CD4-positive, alpha-beta T cell (primary cell): ENCODE measurements around the gene ABHD16B. TPM values are rescaled to one million over a fixed set of nuclear protein-coding genes. Genes with fewer than 3 reads are reported as not detected.

Experiments
- ATAC-seq: fragments of 200-7000 bp; cut with Tn5 transposase; one replicate; pipeline ENCODE4 v1.10.0; 2022; ENCODE audit warnings: mild to moderate bottlenecking; ENCODE audit not compliant: poor library complexity
- CTCF ChIA-PET: fragments of 350-600 bp; sonication (Branson Sonifier 250); formaldehyde crosslinking; loops from one replicate; lab custom pipeline; 2021; ENCODE audit warnings: antibody characterized with exemption, inconsistent platforms; lab: Charles Lee
- POLR2A ChIA-PET: fragments of 350-600 bp; sonication (Branson Sonifier 250); formaldehyde crosslinking; loops from one replicate; lab custom pipeline; 2021; ENCODE audit warnings: antibody characterized with exemption, inconsistent platforms; lab: Charles Lee
- DNase-seq, 14 experiments: peaks; one replicate each; pipeline ENCODE4 v3.0.0-alpha.2; 2013 to 2020; ENCODE audit warnings: mixed read lengths in 2 of 14
- H3K27ac ChIP-seq, 2 donors: one replicate each; pipeline versions ENCODE4 v1.5.1 to v1.7.0; 2013; ENCODE audit warnings: low read length in 2 of 2, low read depth in 1 of 2, mild to moderate bottlenecking in 1 of 2
- H3K27me3 ChIP-seq, 2 experiments: 1 replicate in 1 of 2; 2 replicates in 1 of 2; pipeline versions ENCODE4 v1.6.1 to v1.7.0; 2013; ENCODE audit warnings: low read length in 2 of 2, control low read depth in 1 of 2, mild to moderate bottlenecking in 1 of 2, moderate library complexity in 1 of 2; ENCODE audit not compliant: insufficient read depth in 2 of 2, control insufficient read depth in 1 of 2
- H3K36me3 ChIP-seq: one replicate; pipeline ENCODE4 v1.6.1; 2013; ENCODE audit warnings: low read length, control low read depth; ENCODE audit not compliant: insufficient read depth
- H3K4me1 ChIP-seq: one replicate; pipeline ENCODE4 v1.6.1; 2013; ENCODE audit warnings: low read length, control low read depth; ENCODE audit not compliant: insufficient read depth
- H3K4me3 ChIP-seq: one replicate; pipeline ENCODE4 v1.5.1; 2013; ENCODE audit warnings: mild to moderate bottlenecking, low read length, moderate library complexity
- H3K9me3 ChIP-seq, 2 experiments: 1 replicate in 1 of 2; 2 replicates in 1 of 2; pipeline versions ENCODE4 v1.6.1 to v1.7.0; 2013; ENCODE audit warnings: low read length in 2 of 2, mild to moderate bottlenecking in 2 of 2, control low read depth in 1 of 2, moderate library complexity in 1 of 2; ENCODE audit not compliant: control insufficient read depth in 1 of 2, insufficient read depth in 1 of 2
- H3K27ac Mint-ChIP-seq: one replicate; pipeline ENCODE4 v1.8.0; 2020; ENCODE audit warnings: mixed read lengths
- H3K27me3 Mint-ChIP-seq: one replicate; pipeline ENCODE4 v1.8.0; 2021; ENCODE audit warnings: mixed read lengths
- H3K36me3 Mint-ChIP-seq: one replicate; pipeline ENCODE4 v1.8.0; 2021; ENCODE audit warnings: low read depth, mixed read lengths
- H3K4me1 Mint-ChIP-seq: one replicate; pipeline ENCODE4 v1.8.0; 2021; ENCODE audit warnings: low read depth, mixed read lengths
- H3K4me3 Mint-ChIP-seq: one replicate; pipeline ENCODE4 v1.8.0; 2020; ENCODE audit warnings: mild to moderate bottlenecking, mixed read lengths
- H3K9me3 Mint-ChIP-seq: one replicate; pipeline ENCODE4 v1.8.0; 2020; ENCODE audit warnings: mixed read lengths
- intact Hi-C, 2 experiments: fragments of 100-400 bp; cut with DNase I in 1 of 2; cut with micrococcal nuclease in 1 of 2; formaldehyde crosslinking; loops; one replicate each; pipeline versions ENCODE4 v1.15.1 to v1.9.0; 2023 to 2025; cut with DNase I, micrococcal nuclease
- total RNA-seq, 174 experiments: library from RNA in 2 of 174; stranded (reverse) in 2 of 174; gene quantifications; one replicate each; pipeline ENCODE4 v1.2.3 and lab custom pipeline; 2021 to 2026
- TF ChIP-seq, protein P1 (sequence below): fragments of 200-600 bp; IDR thresholded peaks from one replicate; pipeline ENCODE4 v1.8.0; 2022; ENCODE audit warnings: antibody characterized with exemption, mild to moderate bottlenecking

Gene ABHD16B
- total RNA-seq, 2 experiments from 2014 or later = not detected

DNA sequence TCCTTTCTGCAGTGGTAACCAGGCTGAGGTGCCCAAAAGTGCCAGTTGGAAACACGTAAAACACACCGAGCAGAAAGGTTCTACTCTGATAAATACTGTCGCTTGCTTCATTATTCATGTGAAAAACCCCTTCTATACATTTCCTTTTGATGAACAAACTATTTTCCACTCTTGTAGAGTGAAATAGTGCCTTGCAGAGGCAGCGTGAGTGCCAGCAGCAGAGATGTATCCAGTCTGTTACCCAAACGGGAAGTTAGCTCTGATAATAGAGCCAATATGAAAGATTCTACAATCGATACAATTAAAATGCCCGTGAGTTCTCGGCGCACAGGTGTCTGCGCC lies 31.7 kb upstream of the ABHD16B start:
- Mint-ChIP-seq H3K27ac (no peak overlapping the region), H3K27me3 (peaks cover 56% of the 10 kb centered on the region)
- intact Hi-C loops = no loop called here

DNA sequence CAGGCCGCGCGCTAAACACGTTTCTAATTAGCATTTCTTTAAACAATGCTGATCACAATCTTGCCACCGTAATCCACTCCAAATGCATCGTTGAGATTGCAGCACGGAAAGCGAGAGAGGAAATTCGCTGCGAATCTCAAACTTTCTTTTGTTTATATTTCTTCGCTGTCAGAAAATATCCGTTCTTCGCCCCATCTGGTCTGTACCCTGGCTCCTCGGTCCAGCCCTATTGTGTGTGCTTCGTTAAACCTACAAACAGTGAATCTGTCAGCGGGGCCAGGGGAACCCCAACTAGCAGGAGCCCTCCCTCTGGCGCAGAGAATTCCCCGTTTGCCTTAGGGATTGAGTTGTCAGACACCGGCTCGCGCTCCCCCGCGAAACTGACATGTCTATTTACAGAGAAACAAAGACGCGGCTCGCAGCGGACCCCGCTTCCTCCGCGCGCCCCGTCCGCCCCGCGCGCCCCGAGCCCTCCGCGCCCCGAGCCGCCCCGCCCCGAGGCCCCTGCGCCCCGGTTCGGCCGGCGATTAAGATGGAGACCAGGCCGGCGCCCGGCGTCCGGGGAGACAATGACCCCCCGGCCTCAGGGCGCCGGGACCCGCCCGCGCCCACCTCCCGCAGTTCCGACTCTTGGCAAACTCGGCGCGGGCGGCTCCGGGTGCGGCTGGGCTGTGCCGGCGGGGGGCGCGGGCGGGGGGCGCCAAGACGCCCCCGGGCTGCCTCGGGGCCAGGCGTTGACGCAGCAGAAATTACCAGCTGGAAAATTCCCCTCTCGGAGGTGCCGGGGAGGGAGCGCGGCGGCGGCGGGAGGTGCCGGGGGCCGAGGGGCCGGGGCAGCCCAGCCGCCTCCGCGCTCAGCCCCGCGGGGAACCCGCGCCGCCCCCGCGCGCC lies 31.1 kb upstream of the ABHD16B start:
- Mint-ChIP-seq H3K4me1 (peaks cover 10% of the 10 kb centered on the region), H3K36me3 (no peaks in the 10 kb centered on the region), H3K27me3 (peaks cover 56% of the 10 kb centered on the region), H3K4me3 (peak overlapping the region; percentile 90), H3K27ac (no peak overlapping the region), H3K9me3 (no peaks in the 10 kb centered on the region)
- POLR2A ChIA-PET = no interaction called here
- Histone ChIP-seq H3K4me1 (peaks cover 15% of the 10 kb centered on the region), H3K27me3 (peaks cover 41 to 42% of the 10 kb centered on the region in 2 experiments), H3K27ac (no peak overlapping the region), H3K4me3 (peak overlapping the region; percentile 37), H3K9me3 (no peaks in the 10 kb centered on the region), H3K36me3 (no peaks in the 10 kb centered on the region)
- DNase-seq (peak in 1 of 14 experiments; percentile 35), ATAC-seq (no peak)
- TF ChIP-seq, protein P1, sequence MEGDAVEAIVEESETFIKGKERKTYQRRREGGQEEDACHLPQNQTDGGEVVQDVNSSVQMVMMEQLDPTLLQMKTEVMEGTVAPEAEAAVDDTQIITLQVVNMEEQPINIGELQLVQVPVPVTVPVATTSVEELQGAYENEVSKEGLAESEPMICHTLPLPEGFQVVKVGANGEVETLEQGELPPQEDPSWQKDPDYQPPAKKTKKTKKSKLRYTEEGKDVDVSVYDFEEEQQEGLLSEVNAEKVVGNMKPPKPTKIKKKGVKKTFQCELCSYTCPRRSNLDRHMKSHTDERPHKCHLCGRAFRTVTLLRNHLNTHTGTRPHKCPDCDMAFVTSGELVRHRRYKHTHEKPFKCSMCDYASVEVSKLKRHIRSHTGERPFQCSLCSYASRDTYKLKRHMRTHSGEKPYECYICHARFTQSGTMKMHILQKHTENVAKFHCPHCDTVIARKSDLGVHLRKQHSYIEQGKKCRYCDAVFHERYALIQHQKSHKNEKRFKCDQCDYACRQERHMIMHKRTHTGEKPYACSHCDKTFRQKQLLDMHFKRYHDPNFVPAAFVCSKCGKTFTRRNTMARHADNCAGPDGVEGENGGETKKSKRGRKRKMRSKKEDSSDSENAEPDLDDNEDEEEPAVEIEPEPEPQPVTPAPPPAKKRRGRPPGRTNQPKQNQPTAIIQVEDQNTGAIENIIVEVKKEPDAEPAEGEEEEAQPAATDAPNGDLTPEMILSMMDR = no peak
- intact Hi-C loops = no loop called here
- CTCF ChIA-PET = no interaction called here

More for the DNA sequence above, 31.7 kb upstream of the ABHD16B start:
- peak; percentile 41 for ATAC-seq
- Mint-ChIP-seq H3K36me3 (no peaks in the 10 kb centered on the region), H3K4me1 (peaks cover 10% of the 10 kb centered on the region), H3K4me3 (peak overlapping the region; percentile 90), H3K9me3 (no peaks in the 10 kb centered on the region)
- H3K27me3 ChIP-seq = peaks cover 41 to 42% of the 10 kb centered on the region in 2 experiments
- DNase-seq = peak in 1 of 14 experiments; percentile 27
- peak overlapping the region; percentile 37 for H3K4me3 ChIP-seq
- POLR2A ChIA-PET = no interaction called here
- H3K9me3 ChIP-seq = no peaks in the 10 kb centered on the region
- peaks cover 15% of the 10 kb centered on the region for H3K4me1 ChIP-seq
- H3K36me3 ChIP-seq = no peaks in the 10 kb centered on the region
- H3K27ac ChIP-seq = no peak overlapping the region
- CTCF ChIA-PET = no interaction called here
- TF ChIP-seq, protein P1 = no peak

DNA sequence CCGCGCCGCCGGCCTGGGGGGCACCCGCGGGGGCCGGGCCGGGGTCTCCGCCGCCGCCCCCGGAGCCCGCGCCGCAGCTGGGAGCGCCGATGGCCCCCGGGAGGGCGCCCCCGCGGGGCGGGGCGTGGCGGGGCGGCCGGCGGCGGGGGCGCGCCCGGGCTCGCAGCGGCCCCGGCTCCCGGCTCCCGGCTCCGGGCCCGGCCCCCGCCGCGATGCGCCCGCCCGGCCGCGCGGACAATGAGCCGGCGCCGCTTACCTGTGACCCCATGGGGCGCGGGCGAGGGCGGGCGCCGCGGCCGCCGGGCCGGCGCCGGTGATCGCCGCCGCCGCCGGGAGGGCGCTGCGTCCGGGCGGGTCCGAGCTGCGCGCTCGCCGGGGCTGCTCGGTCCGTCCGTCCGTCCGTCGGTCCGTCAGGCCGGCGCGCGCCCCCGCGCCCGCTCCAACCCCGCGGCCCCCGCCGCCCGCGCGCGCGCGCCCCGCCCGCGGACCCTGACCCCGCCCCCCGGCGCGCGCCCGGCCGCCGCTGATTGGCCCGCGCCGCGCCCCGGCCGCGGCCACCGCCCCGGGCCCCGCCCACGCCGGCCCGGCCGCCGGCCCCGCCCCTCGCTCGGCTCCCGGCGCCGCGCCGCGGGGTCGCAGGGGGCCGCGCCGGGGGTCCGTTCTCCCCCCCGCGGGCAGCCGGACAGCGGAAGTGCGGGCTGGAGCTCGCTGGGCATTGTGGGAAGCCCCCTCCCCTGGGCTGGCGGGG lies 30.3 kb upstream of the ABHD16B start, which contains the start of gene ZBTB46:
Gene ZBTB46, minus strand, starts transcription at position 424 of the 748 bp plus-strand sequence. CDS start 40,507 bp downstream, outside the sequence.
- Mint-ChIP-seq H3K4me1 (peaks cover 10% of the 10 kb centered on the region), H3K27ac (no peak within 1 kb of the TSS), H3K4me3 (peak within 1 kb of the TSS; percentile 90), H3K27me3 (peaks cover 47% of the 10 kb centered on the region), H3K9me3 (no peaks in the 10 kb centered on the region), H3K36me3 (no peaks in the 10 kb centered on the region)
- POLR2A ChIA-PET = no interaction called here
- Histone ChIP-seq H3K27ac (no peak within 1 kb of the TSS), H3K4me3 (peak within 1 kb of the TSS; percentile 37), H3K9me3 (no peaks in the 10 kb centered on the region), H3K27me3 (peaks cover 34 to 35% of the 10 kb centered on the region in 2 experiments), H3K36me3 (no peaks in the 10 kb centered on the region), H3K4me1 (peaks cover 15% of the 10 kb centered on the region)
- intact Hi-C loops = no loop called here
- CTCF ChIA-PET = no interaction called here
- ATAC-seq = no peak
- DNase-seq = peak in 2 of 14 experiments; percentile 33 to 56
- TF ChIP-seq, protein P1 = no peak
